ENCODE data around the gene CAMK1D. TPM values are rescaled to one million over a fixed set of nuclear protein-coding genes. Genes with fewer than 3 reads are reported as not detected.

CAMK1D gene
- total and polyA plus RNA-seq, 2 of the 4 experiments (the other 2 are of a cell fraction) = 5.0 to 5.3 TPM

DNA sequence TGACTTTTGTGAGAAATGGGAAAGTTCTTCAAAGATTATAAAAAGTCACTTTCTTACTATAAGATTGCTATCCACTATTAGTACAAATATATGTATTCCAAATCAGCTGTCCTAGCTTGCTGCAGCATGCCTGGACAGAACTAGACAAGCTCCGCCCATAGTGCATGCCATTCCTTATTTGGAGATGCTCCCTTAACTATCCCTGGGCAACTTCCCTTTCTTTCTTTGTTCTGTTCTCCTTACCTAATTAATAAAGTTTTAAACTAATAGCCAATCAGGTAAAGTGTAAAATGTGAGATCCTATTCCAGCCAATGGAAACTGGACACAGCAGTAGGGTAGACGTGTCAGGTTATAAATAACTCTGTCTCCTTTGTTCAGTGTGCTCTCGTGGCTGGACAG is 281.9 kb downstream of the CAMK1D start:
- no peak overlapping the region for H3K27ac ChIP-seq (ENCODE audit: insufficient read depth, low read length)
- intact Hi-C loops (cut with micrococcal nuclease) = no loop called here
- H2AK5ac ChIP-seq (ENCODE audit: low read depth, low read length) = no peak overlapping the region
- H2BK120ac ChIP-seq (ENCODE audit: low read depth, low read length) = 0 out of 2 replicates have a peak overlapping the region, but pooled peaks have one; percentile 23
- TF ChIP-seq, protein P1, sequence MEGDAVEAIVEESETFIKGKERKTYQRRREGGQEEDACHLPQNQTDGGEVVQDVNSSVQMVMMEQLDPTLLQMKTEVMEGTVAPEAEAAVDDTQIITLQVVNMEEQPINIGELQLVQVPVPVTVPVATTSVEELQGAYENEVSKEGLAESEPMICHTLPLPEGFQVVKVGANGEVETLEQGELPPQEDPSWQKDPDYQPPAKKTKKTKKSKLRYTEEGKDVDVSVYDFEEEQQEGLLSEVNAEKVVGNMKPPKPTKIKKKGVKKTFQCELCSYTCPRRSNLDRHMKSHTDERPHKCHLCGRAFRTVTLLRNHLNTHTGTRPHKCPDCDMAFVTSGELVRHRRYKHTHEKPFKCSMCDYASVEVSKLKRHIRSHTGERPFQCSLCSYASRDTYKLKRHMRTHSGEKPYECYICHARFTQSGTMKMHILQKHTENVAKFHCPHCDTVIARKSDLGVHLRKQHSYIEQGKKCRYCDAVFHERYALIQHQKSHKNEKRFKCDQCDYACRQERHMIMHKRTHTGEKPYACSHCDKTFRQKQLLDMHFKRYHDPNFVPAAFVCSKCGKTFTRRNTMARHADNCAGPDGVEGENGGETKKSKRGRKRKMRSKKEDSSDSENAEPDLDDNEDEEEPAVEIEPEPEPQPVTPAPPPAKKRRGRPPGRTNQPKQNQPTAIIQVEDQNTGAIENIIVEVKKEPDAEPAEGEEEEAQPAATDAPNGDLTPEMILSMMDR (conservative IDR thresholded peaks at IDR 0.05; ENCODE audit: low read depth, low read length) = no peak
- no peak for TF ChIP-seq POLR2A (IDR thresholded peaks at IDR 0.05; ENCODE audit: low read depth, low read length)
- TF ChIP-seq CEBPB (IDR thresholded peaks at IDR 0.05; ENCODE audit: low read depth, low read length) = no peak
- in situ Hi-C loops (cut with MboI; ENCODE audit: low sequenced_read_pairs) = no loop called here
- no peaks in the 10 kb centered on the region for H4K20me1 ChIP-seq (ENCODE audit: insufficient read depth, low read length)
- no peak overlapping the region for H2AFZ ChIP-seq (replicated peaks; ENCODE audit: low read length, poor library complexity)
- H3K36me3 ChIP-seq (ENCODE audit: control insufficient read depth, insufficient read depth, low read length) = no peaks in the 10 kb centered on the region
- no peaks in the 10 kb centered on the region; the same call in 1 of the 2 replicates for H3K27me3 ChIP-seq (ENCODE audit: control insufficient read depth, insufficient read depth, low read length)
- WGBS, 2 experiments (ENCODE audit: extremely low coverage in 2 of 2, insufficient read length in 1 of 2) = 58% methylated on average over 2 of the region's 3 CpGs; no CpG with 5 or more reads in 1 of the 2 experiments
- H3K4ac ChIP-seq (ENCODE audit: low read depth, low read length) = no peak overlapping the region
- no peak overlapping the region for H4K91ac ChIP-seq (ENCODE audit: insufficient read depth, low read depth, low read length)
- no peak overlapping the region for H2BK15ac ChIP-seq (ENCODE audit: low read depth, low read length)
- H2BK5ac ChIP-seq (ENCODE audit: low read depth, low read length, poor library complexity, severe bottlenecking) = peak overlapping the region; percentile 1
- H3K23ac ChIP-seq (ENCODE audit: low read depth, low read length) = no peak overlapping the region
- peaks cover 9% of the 10 kb centered on the region for H3K9me3 ChIP-seq (ENCODE audit: control insufficient read depth, insufficient read depth, low read length)
- H3K4me2 ChIP-seq (ENCODE audit: low read depth, low read length) = no peak overlapping the region
- no peaks in the 10 kb centered on the region for H3K9me1 ChIP-seq (ENCODE audit: insufficient read depth, low read length)
- peaks cover 11% of the 10 kb centered on the region; the same call in 1 of the 2 replicates for H3K4me1 ChIP-seq (ENCODE audit: control insufficient read depth, insufficient read depth, low read length)
- peak overlapping the region in 1 of 2 experiments; percentile 60; a peak in 3 of 4 replicates for H4K8ac ChIP-seq (ENCODE audit: low read depth in 2 of 2, low read length in 2 of 2)
- H3K14ac ChIP-seq (replicated peaks; ENCODE audit: low read depth, low read length) = no peak overlapping the region
- no peak overlapping the region for H3K9ac ChIP-seq (ENCODE audit: low read depth, low read length)
- BruUV-seq (replicated peaks) = no TSS peak
- no peaks in the 10 kb centered on the region for H3K79me1 ChIP-seq (ENCODE audit: low read depth in 1 of 2, low read length in 2 of 2)
- ATAC-seq (ENCODE audit: low read depth) = peak; percentile 60; the same call in 1 of the 2 replicates
- peak; percentile 10 for DNase-seq
- no peak overlapping the region for H3K4me3 ChIP-seq (ENCODE audit: insufficient read depth, low read depth, low read length)
- dilution Hi-C loops (cut with HindIII; ENCODE audit: low sequenced_read_pairs, unreplicated experiment) = no loop called here
- ChIA-PET POLR2A (ENCODE audit: unreplicated experiment) (no interaction called here), CTCF (no interaction called here)
- H3K56ac ChIP-seq (ENCODE audit: extremely low read depth, insufficient read depth, low read length) = no peak overlapping the region
- no peak overlapping the region for H4K5ac ChIP-seq (ENCODE audit: low read depth, low read length)
- H2BK20ac ChIP-seq (ENCODE audit: low read depth, low read length) = no peak overlapping the region
- H2AK9ac ChIP-seq (replicated peaks; ENCODE audit: low read depth, low read length, poor library complexity) = no peak overlapping the region
- 0 out of 2 replicates have a peak overlapping the region, but pooled peaks have one; percentile 66 for H3K18ac ChIP-seq (ENCODE audit: low read depth, low read length)

Data from IMR-90 (cell line).